Vagina (tissue), 2 donors: Measurements from ENCODE around the gene FGFRL1.
"Not testable (repeated sequence)": the region's sequence is repeated elsewhere in the genome, so short reads cannot be mapped to it uniquely, and the experiment has no call there.

Experiments
- CTCF ChIP-seq, 3 experiments: fragments of 450-650 bp in 2 of 3; fragments of 200-600 bp in 1 of 3; sonication (generic) in 1 of 3; IDR thresholded peaks; one replicate each; pipeline ENCODE4 v1.5.1; 2017 to 2019; ENCODE audit warnings: antibody characterized with exemption in 3 of 3, mild to moderate bottlenecking in 2 of 3, moderate library complexity in 2 of 3
- POLR2A ChIP-seq, 2 donors: fragments of 450-650 bp; IDR thresholded peaks; one replicate each; pipeline ENCODE4 v1.6.1; 2017; ENCODE audit warnings: antibody characterized with exemption in 2 of 2, mild to moderate bottlenecking in 2 of 2, moderate library complexity in 2 of 2

- not testable (repeated sequence) for TF ChIP-seq CTCF, POLR2A (IDR thresholded peaks at IDR 0.05)
These were observed 43.3 kb downstream of the FGFRL1 start for GRCh38 chr4:1054696-1055242.
